Chondrocyte (in vitro differentiated cells): ENCODE results near the gene TEAD1. TPM values are rescaled to one million over a fixed set of nuclear protein-coding genes. Genes with fewer than 3 reads are reported as not detected.

Experiments
- DNase-seq: peaks from one replicate; pipeline ENCODE4 v3.0.0; 2021; ENCODE audit warnings: mixed read lengths, low spot score
- H3K27ac Mint-ChIP-seq: one replicate; pipeline ENCODE4 v1.8.0; 2021; ENCODE audit warnings: mild to moderate bottlenecking, moderate library complexity, mixed read lengths; ENCODE audit not compliant: unreplicated experiment
- H3K27me3 Mint-ChIP-seq: 2 replicates; pipeline ENCODE4 v1.8.0; 2021; ENCODE audit warnings: low read depth, mixed read lengths
- H3K36me3 Mint-ChIP-seq: 2 replicates; pipeline ENCODE4 v1.8.0; 2021; ENCODE audit warnings: low read depth, mixed read lengths
- H3K4me1 Mint-ChIP-seq: 2 replicates; pipeline ENCODE4 v1.8.0; 2021; ENCODE audit warnings: low read depth, mild to moderate bottlenecking, mixed read lengths
- H3K4me3 Mint-ChIP-seq: one replicate; pipeline ENCODE4 v1.8.0; 2021; ENCODE audit warnings: mild to moderate bottlenecking, moderate library complexity, mixed read lengths; ENCODE audit not compliant: unreplicated experiment
- H3K9me3 Mint-ChIP-seq: 2 replicates; pipeline ENCODE4 v1.8.0; 2021; ENCODE audit warnings: low read depth, mixed read lengths
- total RNA-seq: library from RNA; stranded (reverse); gene quantifications from 3 replicates; pipeline ENCODE4 v1.2.1, GENCODE V29; 2021
- TF ChIP-seq, protein P1 (sequence below): fragments of 200-600 bp; sonication (generic); IDR thresholded peaks from 2 replicates; pipeline ENCODE4 v1.5.0; 2021; ENCODE audit warnings: antibody characterized with exemption, mild to moderate bottlenecking, moderate library complexity

TEAD1 gene
- total RNA-seq, 1 donor from 2014 or later = 137 TPM

DNA sequence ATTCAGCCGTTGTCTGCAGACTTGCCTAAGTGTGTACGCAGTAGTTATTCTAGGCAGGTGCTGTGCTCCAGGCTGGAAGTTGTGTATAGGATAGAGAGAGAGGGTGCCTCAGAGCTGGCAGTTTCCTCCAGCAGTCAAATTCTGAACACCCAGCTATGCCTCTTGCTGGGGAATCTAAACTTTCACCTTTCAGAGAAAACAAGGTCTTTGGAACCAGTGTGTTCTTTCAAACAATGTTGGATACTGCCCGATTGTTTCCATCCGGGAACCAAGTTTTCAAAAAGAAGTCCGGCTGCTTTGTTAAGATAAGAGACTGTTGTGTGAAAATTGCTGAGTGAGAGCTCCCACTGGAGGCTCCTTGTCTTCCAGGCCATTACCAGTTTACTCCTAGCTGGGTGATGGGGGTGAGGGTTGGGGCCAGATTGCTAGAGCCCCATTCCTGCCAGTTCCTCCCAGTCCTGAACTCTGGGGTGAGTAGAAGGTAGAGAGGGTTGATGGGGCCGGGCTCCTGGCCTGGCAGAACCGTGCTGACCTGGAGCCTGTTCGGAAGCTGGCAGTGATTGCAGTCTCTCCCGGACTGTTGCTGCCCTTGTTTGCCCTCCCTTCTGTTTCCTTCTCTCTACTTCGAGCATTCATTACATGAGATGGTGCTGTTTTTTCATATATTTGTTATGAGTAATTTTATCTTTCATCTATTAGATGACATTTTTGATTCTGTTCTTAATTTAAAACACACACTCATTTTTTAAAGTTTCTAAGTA is 150.2 kb downstream of the TEAD1 start:
- TF ChIP-seq, protein P1, sequence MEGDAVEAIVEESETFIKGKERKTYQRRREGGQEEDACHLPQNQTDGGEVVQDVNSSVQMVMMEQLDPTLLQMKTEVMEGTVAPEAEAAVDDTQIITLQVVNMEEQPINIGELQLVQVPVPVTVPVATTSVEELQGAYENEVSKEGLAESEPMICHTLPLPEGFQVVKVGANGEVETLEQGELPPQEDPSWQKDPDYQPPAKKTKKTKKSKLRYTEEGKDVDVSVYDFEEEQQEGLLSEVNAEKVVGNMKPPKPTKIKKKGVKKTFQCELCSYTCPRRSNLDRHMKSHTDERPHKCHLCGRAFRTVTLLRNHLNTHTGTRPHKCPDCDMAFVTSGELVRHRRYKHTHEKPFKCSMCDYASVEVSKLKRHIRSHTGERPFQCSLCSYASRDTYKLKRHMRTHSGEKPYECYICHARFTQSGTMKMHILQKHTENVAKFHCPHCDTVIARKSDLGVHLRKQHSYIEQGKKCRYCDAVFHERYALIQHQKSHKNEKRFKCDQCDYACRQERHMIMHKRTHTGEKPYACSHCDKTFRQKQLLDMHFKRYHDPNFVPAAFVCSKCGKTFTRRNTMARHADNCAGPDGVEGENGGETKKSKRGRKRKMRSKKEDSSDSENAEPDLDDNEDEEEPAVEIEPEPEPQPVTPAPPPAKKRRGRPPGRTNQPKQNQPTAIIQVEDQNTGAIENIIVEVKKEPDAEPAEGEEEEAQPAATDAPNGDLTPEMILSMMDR = peak; percentile 11
- H3K4me1 Mint-ChIP-seq = peaks cover 34% of the 10 kb centered on the region
- no peaks in the 10 kb centered on the region for H3K27me3 Mint-ChIP-seq
- H3K27ac Mint-ChIP-seq = peak overlapping the region; percentile 4
- H3K9me3 Mint-ChIP-seq = peaks cover 3% of the 10 kb centered on the region
- no peak overlapping the region for H3K4me3 Mint-ChIP-seq
- DNase-seq = no peak
- no peaks in the 10 kb centered on the region for H3K36me3 Mint-ChIP-seq

DNA sequence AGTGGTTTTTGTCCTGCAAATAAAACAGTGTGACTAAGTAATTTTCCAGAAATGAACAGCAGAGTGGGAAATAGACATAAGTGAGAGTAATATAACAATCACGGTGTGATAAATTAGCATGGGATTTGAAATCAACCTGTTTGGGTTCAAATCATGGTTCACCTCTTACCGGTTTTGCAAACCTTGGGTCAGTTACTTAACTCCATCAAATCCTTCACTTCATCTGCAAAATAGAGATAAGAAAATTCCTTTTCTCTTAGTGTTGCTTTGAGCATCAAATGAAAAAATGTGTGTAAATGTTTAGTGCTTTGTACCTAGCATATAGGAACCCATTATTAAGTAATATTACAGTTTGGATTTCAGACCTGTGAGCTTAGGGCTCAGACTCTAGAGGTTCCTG is 152.2 kb downstream of the TEAD1 start:
- TF ChIP-seq, protein P1 = no peak
- Mint-ChIP-seq H3K9me3 (peaks cover 3% of the 10 kb centered on the region), H3K4me1 (peaks cover 44% of the 10 kb centered on the region), H3K36me3 (no peaks in the 10 kb centered on the region), H3K4me3 (no peak overlapping the region), H3K27ac (no peak overlapping the region), H3K27me3 (no peaks in the 10 kb centered on the region)
- DNase-seq = no peak

DNA sequence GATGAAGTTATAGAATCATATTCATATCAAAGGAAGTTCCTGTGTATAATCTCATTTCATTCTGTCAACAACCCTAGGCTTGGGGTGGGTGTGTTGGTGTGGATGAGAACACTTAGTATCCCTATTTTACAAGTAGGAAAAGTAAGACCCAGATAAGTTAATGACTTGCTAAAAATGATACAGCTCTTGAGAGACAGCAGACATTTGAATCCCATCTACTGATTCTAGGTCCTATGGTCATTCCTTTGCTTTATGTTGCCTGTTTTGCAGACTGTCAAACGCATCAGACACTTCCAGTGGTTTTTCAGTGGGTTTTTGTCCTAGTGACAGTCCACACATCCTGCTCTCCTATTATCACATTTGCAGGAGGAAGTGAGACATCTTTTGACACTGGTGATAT is 153.1 kb downstream of the TEAD1 start:
- H3K36me3 Mint-ChIP-seq = no peaks in the 10 kb centered on the region
- peaks cover 3% of the 10 kb centered on the region for H3K9me3 Mint-ChIP-seq
- TF ChIP-seq, protein P1 = no peak
- no peaks in the 10 kb centered on the region for H3K27me3 Mint-ChIP-seq
- DNase-seq = no peak
- H3K4me3 Mint-ChIP-seq = no peak overlapping the region
- peaks cover 44% of the 10 kb centered on the region for H3K4me1 Mint-ChIP-seq
- peak overlapping the region; percentile 84 for H3K27ac Mint-ChIP-seq

DNA sequence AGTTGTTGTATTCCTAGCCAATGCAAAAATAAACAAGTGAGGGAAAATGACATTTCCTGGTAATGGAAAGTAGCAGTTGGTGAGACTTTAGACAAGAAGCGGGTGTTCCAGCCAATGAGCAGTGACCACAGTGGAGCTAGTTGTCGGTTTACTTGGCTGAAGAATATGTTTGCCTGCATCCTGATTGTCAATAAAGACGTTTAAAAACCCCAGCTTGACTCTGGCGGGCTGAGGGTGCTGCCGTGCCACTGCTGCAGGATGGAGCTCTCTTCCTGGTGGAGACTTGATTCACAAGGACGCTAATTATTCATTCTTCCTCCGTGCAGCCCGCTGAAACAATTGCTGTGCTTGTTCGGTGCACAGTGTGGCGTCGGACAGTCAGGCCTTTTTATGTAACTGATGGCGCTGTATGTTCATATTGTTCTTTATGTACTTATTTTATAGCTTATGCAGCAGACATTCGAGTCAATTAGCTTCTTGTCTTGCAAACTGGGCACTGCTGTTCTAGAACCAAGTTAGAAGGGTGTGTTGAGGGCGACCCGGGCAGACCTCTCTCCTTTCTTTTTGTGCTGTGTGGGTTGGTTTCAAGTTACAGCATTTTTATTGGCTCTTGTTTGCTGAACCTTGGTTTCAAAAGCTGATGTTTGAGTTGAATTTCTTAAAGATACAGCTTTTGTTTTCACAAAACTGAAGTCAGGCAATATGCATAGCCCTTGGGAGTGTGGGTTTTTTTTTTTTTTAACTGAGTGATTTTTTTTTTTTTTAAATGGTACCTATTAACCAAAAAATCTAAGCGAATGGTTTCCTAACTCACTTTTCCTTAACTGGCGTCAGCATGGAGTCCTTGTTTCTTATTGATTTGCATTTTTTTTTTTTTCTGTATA is 153.9 kb downstream of the TEAD1 start:
- H3K4me3 Mint-ChIP-seq = peak overlapping the region; percentile 71
- no peaks in the 10 kb centered on the region for H3K27me3 Mint-ChIP-seq
- H3K27ac Mint-ChIP-seq = peak overlapping the region; percentile 84
- TF ChIP-seq, protein P1 = peak; percentile 50
- H3K4me1 Mint-ChIP-seq = peaks cover 51% of the 10 kb centered on the region
- peaks cover 3% of the 10 kb centered on the region for H3K9me3 Mint-ChIP-seq
- DNase-seq = no peak
- no peaks in the 10 kb centered on the region for H3K36me3 Mint-ChIP-seq

DNA sequence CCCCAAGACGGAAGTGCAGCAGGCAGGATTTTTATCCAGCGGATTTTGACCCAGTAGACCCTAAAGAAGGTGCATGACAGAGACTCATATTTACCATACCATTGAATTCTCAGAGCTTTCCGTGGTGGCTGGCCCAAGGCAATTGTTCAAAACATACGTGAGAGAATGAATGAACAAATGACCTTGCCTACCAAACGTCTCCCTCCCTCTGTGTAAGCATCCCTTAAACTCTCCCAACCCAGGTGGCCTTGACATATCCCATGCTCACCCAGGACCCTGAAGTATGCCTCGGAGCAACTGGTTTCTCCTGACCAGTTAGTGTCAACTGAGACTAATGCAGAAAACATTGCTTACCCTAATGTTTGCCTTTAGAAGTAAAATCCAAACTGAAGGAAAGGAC is 154.9 kb downstream of the TEAD1 start:
- H3K4me3 Mint-ChIP-seq = peak overlapping the region; percentile 71
- no peaks in the 10 kb centered on the region for H3K27me3 Mint-ChIP-seq
- H3K36me3 Mint-ChIP-seq = no peaks in the 10 kb centered on the region
- peak overlapping the region; percentile 84 for H3K27ac Mint-ChIP-seq
- peaks cover 3% of the 10 kb centered on the region for H3K9me3 Mint-ChIP-seq
- DNase-seq = no peak
- peaks cover 60% of the 10 kb centered on the region for H3K4me1 Mint-ChIP-seq
- TF ChIP-seq, protein P1 = no peak
